Effector CD8-positive, alpha-beta T cell (primary cell): ENCODE data around the gene ELOVL6.

Experiments
- DNase-seq: peaks from one replicate; lab custom pipeline; 2025; lab: John Stamatoyannopoulos, UW

The ELOVL6 gene

DNA sequence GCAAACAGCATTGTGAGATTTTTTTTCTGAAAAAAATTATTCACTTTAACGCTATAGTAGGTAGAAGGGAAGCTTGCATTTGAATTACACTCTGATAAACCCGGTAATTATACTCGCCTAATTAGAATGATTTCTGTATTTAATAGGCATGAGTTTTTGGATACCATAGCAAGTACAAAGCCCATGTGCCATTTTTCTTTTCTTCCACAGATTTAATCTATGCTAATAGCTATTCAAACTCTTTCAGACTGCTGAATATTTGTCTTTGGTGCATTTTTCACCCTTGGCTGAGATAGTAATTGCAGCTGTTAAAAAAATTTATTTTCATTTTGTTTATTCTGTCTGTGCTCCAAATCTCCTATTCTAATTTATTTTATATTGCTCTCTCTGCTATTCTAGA lies 172.7 kb downstream of the ELOVL6 start:
- DNase-seq: no peak

DNA sequence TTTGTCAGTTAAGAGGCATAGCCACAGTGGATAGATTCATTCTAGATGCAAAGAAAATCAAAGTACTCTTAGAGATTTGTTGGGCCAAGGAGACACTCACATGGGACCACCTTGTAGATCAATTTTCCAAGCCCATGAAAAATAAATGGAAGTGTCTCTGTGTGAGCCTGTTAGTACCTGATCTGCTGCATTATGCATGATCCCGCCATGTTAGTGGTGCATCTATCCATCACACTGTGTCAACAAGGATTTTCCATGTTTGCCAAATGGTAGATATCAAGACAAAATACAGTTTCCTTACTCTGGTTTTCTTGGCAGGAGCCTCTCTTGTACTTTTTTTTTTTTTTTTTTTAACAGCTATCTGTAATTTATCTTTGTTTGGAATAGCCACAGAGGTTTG lies 173.4 kb downstream of the ELOVL6 start:
- DNase-seq: no peak

DNA sequence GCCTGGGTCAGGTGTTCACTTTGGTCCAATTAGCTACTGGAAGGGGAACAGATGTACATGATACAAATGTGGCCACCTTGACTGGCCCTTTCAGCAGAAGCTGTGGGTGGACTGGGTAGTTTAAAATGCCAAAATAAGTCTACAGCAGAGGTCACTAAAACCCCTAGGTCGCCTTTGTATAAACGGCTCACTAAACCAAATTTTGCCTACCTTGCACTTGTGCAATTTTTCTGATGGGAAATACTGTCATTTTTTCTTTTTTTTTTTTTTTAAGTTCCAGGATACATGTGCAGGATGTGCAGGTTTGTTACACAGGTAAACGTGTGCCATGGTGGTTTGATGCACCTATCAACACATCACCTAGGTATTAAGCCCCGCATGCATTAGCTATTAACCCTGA lies 176.0 kb downstream of the ELOVL6 start:
- no peak for DNase-seq

DNA sequence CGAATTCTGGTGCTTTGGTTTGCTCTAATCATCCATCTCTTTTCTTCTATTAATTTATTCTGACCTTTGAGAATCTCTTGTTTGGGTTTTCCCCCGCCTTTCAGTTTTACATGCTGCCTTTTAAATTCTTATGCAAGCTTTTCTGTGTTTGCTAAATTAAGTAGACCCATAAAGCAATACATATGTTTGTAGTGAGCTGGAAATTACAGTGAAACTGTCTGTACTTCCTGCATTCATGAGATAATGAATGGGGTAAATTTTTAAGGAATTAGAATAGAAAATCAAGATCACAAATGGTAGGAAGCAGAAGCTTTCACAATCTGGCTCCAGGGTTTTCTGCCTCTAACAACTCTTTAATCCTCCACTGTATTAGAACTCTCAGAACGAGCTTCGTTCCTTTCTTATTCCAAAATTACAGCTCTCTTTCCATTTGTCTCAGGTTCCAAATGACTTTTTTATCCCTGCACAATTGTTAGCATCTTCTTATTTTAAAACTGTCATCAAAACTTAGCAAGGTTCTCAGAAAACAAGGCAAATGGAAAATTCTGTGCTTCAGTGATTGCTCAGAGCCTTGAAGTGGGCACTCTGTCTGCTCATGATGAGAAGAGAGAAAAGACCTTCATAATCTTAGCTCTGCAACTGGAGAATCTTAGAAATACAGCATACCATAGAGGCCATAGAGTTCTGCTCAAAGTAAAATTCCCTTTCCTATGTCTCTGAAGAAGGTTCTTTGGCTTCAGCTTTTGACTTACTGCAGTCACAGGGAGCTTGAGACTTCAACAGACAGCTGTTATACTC lies 177.6 kb downstream of the ELOVL6 start:
- no peak for DNase-seq

DNA sequence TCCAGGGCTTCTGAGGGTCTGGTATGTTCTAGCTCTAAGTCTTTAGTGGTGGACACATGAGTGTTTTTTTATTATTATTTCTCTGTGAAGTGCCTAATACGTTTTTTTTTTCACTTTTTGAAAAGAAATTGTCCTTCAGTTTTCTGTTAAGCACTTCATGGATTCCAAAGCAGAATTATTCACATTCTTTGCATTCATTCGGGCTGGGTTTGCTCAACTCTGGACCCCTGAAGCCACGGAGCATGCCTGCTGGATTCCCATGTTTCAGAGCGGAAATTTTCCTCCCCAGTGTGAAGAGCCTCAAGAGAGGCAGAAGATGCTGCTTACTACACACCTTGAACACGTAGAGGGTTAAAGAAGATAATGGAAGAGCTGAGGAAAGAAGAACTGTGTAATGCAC lies 178.3 kb downstream of the ELOVL6 start:
- no peak for DNase-seq

DNA sequence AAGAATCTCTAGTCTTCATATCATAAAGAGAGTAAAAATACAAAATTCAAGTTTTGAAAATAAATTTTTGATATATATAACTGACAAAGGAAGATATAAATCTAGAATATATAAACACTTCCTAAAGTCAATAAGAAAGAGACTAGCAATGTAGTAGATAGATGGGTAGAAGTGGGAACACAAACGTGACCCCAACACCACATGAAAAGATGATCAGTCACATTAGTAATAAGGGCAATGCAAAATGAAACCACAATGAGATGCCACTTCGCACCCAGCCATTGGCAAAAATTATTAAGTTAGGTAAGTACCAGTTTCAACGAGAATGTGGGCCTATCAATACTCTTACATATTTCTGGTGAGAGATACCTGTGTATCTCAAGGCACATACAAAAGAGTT lies 179.3 kb downstream of the ELOVL6 start:
- DNase-seq: no peak

DNA sequence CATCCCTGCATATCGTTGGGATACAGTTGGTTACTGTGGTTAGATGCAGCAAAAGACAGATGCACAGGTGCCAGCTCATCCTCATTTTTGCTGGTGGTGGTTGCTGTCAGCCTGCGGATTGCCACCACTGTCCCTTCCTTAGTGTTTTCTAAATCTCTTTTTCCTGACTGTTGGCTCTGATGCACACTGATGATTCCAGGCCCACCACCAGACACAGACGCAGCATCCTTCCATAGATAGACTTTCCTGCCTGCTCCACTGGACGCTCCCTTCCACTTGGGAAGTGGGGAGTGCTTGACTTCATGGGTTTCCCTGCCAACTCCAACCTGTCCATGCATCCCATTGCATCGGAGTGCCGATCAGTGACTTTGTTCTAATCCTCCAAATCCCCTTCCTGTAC lies 184.2 kb downstream of the ELOVL6 start:
- DNase-seq: no peak

DNA sequence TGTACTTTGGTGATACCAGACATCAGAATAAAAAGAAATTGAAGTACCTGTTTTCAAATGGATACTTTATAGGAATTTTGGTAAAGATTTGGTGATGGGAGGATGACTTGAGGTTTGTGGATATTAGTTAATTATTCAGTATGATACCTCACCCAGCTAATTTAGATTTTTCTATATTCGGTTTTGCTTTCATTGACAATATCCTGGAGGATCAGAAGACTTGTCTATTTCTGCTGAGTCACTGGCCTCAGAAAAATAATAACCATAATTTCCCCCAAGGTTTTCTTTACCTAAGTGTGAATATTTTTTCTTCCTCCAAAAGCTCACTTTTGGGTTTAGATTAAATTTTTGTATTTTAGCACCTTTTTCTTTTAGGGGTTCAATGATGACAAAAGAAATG lies 185.5 kb downstream of the ELOVL6 start:
- DNase-seq: no peak

DNA sequence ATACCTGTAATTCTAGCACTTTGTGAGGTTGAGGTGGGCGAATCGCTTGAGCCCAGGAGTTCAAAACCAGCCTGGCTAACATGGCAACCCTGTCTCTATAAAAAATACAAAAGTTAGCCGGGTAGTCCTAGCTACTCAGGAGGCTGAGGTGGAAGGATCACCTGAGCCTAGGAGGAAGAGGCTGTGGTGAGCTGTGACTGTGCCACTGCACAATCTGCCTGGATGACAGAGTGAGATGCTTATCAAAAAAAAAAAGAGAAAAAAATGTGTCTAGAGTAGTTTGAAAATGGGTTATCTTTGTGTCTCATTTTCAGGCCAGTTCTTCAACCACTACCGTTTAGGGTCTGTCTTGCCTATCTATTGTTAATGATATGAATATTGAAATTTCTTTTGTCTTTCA lies 187.6 kb downstream of the ELOVL6 start:
- DNase-seq: no peak

DNA sequence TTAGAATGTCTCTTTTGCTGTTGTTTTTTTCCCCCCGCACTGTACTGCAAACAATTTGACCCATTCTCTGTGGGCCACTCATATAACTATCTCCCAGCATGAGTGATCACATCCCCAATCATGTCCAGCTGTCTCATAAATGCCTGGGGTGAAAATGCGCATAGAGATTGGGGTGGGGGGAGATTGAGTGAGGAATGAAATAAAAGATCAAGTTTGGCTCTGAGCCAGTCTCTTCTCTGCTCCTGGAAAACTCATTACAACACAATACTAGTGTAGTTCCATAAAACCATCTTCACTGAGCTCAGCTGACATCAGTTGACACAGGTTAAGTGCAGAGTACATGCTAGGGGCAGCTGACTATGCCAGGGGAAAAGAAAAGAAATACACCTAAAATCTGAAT lies 188.9 kb downstream of the ELOVL6 start:
- DNase-seq: no peak

DNA sequence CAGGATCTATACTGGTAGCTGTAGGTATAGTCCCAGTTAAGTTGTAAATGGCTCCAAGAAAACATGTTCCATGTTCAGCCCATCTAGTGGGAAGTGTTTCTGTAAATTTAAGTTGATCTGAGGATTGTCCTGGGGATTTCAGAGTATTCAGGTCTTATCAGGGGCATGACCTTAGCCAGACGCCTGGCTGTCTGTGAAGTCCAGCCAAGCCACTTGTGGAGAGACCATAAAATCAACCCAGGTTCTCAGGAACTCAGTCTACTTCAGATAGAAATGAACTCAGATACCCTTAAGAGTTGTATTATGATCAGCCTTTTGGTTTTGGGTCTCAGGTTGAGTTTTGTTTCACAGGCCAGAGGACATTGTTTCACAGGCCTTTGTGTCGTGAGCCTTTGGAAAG lies 189.9 kb downstream of the ELOVL6 start:
- DNase-seq: no peak

DNA sequence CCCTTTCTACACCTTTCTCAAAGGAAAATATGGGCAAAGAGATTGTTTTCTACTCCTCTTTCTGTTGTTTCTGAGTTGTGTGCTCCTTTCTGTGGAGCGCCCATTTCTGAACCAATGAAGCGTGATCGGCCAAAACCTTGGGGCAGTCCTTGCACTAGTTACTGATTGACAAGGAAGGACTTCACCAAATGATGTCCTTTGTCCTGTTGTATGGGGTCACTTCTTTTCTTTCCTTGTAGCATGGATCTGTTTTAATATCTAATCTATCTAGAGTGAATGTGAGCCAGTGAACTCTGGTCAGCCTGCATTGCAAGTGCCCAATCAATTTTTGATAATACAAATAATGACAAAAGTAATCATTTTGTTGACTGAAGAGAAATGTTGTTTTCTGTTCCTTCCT lies 191.2 kb downstream of the ELOVL6 start:
- DNase-seq: no peak

DNA sequence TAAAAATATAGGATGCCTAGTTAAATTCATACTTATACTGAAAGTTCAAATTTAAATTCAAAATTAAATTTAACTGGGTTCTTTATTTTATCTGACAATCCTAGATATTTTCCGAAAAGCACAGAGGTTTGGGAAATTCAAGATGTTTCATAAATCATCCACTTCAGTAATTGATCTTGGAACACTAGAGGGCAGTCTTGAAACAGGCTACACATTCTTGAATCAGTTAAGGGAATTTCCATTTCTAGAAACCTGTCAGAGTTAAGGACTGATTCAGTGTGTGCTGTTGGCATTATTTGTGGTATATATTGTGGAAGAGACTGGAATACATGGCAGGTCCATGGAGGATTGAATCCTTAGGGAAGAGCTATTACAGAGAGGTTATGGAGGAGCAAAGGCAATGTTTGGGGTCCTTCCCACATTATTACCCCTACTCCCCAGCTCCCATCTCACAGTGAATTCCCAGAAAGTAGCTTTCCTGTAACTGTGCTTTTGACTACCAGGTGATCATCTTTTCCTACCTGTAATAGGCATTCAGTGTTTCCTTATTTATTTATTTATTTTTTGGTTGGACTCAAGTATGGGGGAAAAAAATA lies 192.9 kb downstream of the ELOVL6 start:
- DNase-seq: no peak

DNA sequence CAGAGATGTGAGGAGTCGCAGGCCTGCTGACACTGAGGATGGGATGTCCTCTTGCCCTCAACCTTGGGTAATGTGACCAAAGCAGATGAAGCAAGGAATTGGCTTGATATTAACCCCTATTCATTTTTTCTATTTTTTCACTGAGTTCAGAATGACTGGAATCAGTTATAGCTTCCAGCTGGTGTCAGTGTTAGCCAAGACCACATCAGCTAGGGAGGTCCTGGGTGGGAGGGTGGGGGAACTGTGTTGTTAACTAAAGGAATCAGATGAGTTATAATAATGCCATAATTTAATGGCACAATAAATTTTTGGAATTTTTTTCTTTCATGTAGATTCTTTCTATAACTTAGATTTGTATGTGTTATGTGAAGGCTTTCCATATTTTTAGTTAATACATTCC lies 193.9 kb downstream of the ELOVL6 start:
- DNase-seq: no peak

DNA sequence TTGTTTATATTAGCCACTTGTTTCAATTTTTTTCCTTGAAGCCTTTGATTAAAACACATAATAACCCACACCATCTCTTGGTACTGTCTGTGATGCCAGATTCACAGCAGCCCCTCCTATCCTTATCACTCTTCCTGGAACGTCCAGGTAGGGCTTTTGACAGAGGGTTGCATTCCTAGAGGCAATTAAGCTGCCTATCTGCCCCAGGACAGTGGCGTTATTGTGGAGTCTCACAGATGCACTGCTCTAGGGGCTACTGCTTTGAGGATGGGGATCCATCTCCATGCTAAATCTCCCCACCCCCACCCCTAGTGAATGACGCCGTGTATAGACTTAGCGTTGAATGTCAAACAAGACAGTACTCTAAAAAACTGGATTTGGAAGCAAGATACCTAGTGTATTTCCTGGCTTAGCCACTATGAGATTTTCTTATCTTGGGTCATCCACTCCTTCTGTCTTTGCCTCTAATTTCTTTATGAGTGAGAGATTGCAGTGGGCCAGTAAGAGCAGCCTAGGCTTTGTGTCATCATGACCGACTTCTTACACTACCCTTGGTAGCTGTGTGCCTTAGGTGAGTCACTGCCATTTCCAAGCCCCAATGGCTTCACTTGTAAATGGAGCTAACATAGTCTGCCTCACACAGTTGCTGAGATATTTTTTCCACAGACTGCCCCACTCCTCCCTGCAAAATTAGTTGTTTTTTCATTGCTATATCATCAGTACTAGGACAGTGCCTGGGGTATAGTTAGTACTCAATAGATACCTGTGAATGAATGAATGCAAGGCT lies 194.8 kb downstream of the ELOVL6 start:
- no peak for DNase-seq

DNA sequence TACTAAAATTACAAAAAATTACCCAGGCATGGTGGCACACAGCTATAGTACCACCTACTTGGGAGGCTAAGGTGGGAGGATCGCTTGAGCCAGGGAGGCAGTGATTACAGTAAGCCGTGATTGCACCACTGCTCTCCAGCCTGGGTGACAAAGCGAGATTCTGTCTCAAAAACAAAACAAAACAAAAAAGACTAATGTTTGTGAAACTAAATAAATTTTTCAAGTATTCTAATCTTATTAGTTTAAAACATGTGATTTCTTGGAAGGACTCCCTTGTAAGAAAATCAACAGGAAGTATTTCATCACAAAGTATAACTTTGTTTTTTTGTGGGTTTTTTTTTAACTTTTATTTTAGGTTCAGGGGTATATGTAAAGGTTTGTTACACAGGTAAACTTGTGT lies 196.1 kb downstream of the ELOVL6 start:
- no peak for DNase-seq

DNA sequence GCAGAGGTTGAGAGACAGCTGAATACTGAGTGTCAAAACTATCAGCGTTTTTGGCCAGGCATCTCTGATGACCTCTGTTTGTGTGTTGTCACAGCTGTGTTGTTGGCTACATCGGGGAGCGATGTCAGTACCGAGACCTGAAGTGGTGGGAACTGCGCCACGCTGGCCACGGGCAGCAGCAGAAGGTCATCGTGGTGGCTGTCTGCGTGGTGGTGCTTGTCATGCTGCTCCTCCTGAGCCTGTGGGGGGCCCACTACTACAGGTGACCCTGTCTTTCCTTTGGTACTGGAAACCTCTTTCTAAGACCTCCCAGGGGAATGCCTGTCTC lies 198.9 kb downstream of the ELOVL6 start:
- no peak for DNase-seq

DNA sequence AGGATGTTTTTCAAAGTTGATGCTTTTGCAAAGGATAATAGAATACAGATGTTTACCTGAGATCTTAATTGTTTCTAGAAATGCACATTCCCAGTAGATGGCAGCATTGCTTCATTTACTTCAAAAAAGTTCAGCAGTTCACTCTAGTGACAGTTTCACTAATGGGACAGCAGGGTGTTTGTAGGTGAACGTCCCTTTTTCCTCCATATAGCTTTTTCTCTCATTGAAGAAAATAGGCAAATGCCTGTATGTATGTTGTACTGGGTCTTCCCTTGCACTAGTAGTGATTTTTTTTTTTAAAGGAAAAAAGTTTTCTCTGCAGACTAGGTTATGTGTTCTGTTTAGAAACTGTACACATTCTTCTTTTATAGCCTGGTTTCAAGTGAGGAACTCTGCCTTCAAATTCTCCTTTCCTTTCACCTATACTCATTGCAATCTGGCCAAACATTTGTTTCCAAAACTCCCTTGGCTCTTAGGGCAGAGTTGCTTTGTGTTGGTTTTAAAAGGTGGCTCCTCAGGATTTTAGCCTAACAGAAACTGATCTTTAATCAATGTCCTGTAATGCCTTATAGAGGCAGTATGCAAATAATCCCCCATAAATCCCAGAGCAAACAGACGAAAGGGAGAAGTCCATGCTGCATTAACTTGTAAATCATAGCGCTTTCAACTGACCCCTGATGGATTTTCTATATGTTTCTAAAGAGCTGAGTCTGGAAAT lies 199.4 kb downstream of the ELOVL6 start:
- DNase-seq: no peak

DNA sequence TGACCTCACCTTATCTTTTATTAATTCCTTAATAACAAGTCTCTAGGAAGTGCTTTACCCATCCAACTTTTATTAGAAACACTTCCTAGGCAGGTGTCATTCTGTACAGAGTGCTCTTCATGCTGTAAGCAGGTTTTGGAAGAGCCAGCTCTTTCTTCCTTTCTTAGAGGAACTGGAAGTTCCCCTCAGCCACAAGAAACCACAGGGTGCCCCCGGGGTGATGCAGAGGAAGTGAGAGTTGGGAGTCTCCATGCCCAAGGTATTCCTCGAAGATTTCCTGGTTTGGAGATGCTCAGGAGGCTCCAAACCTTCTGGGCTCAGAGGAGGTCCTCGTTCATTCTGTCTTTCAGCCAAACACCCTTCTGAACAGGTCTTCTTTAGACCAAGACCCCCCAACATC lies 201.9 kb downstream of the ELOVL6 start:
- DNase-seq: no peak
